ELR (cell line): ENCODE measurements around the gene TKTL1.
A peak's percentile ranks its signal among the peaks of the same experiment; 100 is the strongest.
"Not testable (repeated sequence)": the region's sequence is repeated elsewhere in the genome, so short reads cannot be mapped to it uniquely, and the experiment has no call there.

Experiments
- DNase-seq: peaks from one replicate; pipeline ENCODE4 v3.0.0-alpha.2; 2015; ENCODE audit warnings: low read depth

Gene TKTL1, protein sequence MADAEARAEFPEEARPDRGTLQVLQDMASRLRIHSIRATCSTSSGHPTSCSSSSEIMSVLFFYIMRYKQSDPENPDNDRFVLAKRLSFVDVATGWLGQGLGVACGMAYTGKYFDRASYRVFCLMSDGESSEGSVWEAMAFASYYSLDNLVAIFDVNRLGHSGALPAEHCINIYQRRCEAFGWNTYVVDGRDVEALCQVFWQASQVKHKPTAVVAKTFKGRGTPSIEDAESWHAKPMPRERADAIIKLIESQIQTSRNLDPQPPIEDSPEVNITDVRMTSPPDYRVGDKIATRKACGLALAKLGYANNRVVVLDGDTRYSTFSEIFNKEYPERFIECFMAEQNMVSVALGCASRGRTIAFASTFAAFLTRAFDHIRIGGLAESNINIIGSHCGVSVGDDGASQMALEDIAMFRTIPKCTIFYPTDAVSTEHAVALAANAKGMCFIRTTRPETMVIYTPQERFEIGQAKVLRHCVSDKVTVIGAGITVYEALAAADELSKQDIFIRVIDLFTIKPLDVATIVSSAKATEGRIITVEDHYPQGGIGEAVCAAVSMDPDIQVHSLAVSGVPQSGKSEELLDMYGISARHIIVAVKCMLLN

DNA sequence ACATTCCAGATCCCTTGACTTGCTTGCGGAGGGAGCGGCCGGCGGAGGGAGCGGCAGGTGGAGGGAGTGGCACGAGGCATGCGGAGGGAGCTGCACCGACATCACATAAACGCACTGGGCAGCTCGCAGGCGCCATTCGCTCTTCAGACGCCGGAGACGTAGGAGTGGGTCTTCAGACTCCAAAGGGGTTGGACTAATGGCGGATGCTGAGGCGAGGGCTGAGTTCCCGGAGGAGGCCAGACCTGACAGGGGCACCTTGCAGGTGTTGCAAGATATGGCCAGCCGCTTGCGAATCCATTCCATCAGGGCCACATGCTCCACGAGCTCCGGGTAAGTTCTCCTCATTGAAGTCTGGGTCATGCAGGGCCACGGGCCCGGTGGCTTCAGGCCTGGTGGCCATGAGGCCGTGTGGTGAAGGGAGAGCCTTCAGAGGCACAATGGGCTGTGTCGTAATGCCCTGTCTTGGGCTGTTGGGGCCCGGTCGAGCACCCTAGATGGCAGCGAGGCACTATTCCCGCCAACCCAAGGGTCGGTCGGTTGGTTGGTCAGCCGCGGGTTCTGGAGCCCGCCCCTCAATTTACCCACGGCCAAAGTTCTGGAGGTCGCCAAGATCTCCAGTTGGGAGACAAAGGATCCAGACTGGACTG lies at the start of gene TKTL1:
Gene TKTL1 (plus strand): TSS at position 132 of the 647 bp plus-strand sequence. CDS start 65 bp downstream, at position 197.
- DNase-seq = no peak

DNA sequence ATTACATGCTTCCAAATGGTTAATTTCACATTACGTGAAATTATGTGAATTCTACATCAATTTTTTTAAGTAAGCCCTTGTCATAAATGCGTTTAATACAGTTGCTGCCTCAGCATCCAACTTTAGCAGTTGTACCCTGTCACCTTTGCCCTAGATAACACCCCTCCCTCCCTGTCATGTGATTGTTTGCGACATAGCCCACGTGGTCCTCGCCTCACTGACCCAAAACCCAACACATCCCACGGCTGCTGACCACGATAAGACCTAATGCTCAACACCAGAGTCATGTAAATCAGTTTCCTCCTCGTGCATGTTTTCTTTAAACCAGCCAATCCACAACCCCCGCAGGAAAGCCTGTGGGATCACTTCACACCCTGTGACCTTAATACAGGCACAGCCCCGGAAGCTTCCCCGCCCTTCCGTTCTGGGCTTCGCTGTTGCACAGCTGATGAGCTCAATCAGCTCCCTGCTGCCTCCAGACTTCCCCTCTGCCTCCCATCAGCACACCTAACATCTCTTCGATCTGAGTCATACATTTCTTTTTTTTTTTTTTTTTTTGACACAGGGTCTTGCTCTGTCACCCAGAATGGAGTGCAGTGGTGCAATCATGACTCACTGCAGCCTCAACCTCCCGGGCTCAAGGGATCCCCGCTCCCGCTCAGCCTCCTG lies 48.1 kb upstream of the TKTL1 start:
- DNase-seq = not testable (repeated sequence)

DNA sequence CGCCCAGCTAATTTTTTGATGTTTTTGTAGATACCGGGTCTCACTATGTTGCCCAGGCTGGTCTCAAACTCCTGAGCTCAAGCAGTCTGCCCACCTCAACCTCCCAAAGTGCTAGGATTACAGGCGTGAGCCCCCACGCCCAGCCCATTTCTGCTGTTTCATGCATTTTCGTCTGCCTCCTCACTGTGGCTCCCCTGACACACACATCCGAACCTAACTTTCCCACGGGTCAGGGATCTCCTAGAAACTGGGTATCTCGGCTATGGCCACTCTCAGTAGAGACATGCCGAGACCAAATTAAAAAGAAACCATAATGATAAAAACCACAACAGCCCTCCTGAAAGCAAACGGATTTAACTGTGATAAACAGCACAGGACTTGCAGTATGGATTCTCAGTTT lies 47.5 kb upstream of the TKTL1 start:
- not testable (repeated sequence) for DNase-seq

DNA sequence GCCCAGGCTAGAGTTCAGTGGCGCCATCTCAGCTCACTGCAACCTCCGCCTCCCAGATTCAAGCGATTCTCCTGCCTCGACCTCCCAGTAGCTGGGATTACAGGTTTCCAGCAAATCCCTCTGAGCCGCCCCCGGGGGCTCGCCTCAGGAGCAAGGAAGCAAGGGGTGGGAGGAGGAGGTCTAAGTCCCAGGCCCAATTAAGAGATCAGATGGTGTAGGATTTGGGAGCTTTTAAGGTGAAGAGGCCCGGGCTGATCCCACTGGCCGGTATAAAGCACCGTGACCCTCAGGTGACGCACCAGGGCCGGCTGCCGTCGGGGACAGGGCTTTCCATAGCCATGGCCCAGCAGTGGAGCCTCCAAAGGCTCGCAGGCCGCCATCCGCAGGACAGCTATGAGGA lies 38.3 kb upstream of the TKTL1 start, which contains the start of gene OPN1MW3:
Gene OPN1MW3 (plus strand): TSS at position 301 of the 400 bp plus-strand sequence. CDS start 38 bp downstream, at position 339.
- not testable (repeated sequence) for DNase-seq

DNA sequence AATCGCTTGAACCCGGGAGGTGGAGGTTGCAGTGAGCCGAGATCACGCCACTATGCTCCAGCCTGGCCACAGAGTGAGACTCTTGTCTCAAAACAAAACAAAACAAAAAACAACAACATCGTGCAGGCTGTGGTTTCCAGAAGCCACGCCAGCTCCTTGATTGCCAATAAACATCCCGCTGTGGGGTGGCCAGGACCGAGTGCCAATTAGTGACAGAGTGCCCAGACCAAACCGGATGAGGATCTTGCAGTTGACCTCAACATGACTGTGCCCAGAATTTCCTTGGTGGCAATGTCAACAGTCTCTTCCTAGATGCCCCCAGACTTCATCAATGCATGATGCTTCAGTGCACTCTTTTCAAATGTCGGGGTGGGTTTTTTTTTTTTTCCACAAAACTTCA lies 36.9 kb upstream of the TKTL1 start:
- DNase-seq = not testable (repeated sequence)

DNA sequence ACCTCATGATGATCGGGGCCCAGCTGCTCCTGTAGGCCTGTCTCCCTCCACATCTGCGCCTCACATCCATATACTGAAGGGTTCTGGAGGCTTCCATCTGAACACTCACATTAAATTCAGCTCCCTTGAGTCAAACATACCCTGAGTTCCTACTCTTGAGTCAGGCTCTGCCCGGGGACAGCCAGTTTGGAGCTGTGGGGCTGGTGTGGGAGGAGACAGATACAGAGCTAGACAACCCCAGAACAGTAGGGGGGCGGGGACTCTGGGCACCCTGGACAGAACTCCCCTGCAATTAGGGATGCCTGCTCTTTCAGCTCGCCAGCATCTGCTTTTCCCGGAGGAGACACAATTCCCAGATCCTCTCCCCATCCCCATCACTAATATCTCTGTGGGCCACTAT lies 32.5 kb upstream of the TKTL1 start:
- DNase-seq = not testable (repeated sequence)

DNA sequence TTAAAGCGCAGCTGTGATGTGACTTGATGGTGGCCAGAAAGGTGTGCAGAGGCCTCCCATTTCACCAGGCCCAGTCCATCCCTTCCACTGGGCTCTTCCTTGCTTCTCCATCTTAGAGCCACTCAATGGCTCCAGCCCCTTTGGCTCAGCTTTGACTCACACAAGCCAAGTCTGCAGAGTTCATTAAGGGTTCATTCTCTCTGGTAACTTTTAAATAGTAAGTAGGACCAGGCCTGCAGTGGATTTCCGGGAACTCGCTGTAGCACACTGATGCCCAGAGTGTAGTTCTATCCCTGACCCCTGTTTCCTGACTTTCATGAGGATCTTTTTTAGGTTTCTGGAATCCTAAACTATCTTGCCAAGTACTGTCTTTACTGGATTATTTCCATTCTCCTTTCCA lies 26.4 kb upstream of the TKTL1 start:
- not testable (repeated sequence) for DNase-seq

DNA sequence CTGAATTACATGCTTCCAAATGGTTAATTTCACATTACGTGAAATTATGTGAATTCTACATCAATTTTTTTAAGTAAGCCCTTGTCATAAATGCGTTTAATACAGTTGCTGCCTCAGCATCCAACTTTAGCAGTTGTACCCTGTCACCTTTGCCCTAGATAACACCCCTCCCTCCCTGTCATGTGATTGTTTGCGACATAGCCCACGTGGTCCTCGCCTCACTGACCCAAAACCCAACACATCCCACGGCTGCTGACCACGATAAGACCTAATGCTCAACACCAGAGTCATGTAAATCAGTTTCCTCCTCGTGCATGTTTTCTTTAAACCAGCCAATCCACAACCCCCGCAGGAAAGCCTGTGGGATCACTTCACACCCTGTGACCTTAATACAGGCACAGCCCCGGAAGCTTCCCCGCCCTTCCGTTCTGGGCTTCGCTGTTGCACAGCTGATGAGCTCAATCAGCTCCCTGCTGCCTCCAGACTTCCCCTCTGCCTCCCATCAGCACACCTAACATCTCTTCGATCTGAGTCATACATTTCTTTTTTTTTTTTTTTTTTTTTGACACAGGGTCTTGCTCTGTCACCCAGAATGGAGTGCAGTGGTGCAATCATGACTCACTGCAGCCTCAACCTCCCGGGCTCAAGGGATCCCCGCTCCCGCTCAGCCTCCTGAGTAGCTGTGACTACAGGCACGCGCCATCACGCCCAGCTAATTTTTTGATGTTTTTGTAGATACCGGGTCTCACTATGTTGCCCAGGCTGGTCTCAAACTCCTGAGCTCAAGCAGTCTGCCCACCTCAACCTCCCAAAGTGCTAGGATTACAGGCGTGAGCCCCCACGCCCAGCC lies 10.9 kb upstream of the TKTL1 start:
- DNase-seq = not testable (repeated sequence)

DNA sequence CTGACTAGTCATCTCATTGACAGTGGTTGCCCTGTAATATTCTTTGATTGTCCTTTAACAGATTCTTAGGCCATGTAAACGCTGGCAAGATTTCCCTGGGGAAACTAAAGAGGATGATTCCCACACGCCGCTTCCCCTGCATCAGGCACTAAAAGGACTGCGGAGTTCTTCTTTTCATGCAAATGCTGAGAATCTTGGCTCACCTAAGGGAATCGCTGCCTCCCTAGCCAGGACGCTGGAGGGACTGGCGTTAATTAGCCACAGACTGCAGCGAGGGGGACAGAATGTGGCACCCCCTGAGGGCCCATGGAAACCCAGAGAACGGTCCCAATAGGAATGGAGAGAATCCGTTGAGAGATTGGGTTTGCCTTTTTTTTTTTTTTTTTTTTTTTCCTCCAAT lies 9.2 kb upstream of the TKTL1 start:
- not testable (repeated sequence) for DNase-seq

DNA sequence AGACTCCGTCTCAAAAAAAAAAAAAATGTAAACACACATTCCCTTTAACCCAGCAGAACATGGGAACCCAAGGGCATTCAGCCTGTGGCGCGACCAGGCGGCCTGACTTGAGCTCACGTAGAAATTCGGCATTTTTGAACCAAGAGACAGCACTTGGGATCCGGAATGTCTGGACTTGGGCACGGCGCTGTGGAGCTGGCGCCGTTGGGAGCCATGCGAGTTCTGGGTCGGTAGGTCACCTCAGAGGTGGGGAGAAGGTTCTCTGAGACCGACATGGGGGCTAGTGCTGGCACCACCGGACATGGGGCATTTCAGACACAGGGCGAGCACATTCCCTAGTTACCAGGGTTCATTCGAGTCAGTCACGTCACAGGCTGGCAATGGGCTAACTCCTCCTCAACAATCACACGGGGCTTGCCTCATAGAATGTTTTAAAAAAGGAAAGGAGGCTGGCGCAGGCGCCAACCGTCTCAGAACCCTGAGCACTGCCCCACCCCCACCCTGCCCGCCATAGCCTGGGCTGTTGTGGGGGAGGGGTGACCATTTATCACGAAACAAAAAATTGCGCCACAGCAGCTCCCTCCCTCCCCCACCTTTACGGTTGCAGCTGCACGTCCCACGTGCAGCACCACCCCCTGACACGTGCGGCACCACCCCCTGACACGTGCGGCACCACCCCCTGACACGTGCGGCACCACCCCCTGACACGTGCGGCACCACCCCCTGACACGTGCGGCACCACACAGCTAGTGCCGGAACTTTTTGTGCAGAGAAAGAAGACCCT lies 612 bp upstream of the TKTL1 start, which contains the start of gene TEX28:
Gene TEX28 (minus strand): TSS at position 334 of the 784 bp plus-strand sequence. CDS start 3,007 bp downstream, outside the sequence.
- no peak for DNase-seq

DNA sequence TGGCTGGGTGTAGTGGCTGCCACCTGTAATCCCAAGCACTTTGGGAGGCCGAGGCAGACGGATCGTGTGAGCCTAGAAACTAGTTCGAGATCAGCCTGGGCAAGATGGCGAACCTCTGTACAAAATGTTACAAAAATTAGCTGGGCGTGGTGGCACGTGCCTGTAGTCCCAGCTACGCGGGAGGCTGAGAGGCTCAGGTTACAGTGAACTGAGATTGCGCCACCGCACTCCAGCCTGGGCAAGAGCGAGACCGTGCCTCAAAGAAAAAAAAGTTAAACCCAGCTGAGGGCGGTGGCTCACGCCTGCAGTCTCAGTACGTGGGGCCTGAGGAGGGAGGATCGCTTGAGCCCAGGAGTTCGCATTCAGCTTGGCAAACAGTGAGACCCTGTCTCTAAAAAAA lies 1.1 kb downstream of the TKTL1 start:
- DNase-seq = no peak

DNA sequence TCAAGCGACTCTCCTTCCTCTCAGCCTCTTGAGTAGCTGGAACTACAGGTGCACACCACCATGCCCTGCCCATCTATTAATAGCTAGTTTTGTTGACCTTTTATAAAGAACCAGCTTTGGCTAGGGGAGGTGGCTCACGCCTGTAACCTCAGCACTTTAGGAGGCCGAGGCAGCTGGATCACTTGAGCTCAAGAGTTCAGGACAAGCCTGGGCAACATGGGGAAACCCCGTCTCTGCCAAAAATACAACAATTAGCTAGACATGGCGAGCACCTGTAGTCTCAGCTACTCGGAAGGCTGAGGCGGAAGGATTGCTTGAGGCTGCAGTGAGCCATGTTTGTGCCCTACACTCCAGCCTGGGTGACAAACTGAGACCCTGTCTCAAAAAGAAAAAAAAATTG lies 2.7 kb downstream of the TKTL1 start:
- DNase-seq = no peak

DNA sequence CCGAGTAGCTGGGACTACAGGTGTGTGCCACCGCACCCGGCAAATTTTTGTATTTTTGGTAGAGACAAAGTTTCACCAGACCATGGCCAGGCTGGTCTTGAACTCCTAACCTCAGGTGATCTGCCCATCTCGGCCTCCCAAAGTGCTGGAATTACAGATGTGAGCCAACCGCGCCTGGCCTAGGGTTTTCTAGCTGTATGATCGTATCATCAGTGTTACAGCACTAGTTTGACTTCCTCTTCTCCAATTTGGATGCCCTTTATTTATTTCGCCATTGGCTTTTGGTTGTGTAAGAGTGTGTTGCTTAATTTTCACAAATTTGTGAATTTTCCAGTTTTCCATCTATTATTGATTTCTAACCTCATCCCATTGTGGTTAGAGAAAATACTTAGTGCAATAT lies 5.2 kb downstream of the TKTL1 start:
- DNase-seq = no peak

DNA sequence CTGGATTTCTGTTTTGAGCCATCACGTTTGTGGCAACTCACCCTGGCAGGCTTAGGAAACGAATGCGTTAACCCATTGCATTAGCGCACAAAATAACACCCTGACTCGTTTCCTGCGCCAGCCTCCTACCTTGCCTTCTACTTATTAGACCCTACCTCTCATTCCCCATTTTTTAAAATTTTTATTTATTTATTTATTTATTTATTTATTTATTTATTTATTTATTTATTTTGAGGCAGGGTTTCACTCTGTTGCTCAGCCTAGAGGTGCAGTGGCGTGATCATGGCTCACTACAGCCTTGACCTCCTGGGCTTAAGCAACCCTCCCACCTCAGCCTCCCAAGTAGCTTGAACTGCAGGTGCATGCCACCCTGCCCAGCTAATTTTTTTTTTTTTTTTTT lies 7.4 kb downstream of the TKTL1 start:
- DNase-seq = not testable (repeated sequence)

DNA sequence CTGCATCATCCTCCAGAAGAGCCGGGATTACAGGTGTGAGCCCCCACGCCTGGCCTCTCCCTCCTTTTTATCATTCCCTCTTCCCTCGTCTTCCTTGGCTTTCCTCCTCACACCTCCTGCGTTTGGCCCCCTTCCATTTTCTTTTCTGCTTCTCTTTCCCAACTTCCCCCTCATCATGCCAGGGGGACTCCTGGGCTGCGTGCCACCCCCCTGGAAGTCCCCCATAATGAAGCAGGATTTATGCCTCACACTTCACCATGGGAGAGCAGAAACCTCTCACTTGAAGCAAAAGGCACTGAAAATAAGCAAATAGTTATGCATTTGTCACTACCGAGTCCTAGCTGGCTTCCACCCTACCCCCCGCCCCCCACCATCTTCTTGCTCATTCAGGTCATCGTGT lies 7.9 kb downstream of the TKTL1 start:
- no peak for DNase-seq

DNA sequence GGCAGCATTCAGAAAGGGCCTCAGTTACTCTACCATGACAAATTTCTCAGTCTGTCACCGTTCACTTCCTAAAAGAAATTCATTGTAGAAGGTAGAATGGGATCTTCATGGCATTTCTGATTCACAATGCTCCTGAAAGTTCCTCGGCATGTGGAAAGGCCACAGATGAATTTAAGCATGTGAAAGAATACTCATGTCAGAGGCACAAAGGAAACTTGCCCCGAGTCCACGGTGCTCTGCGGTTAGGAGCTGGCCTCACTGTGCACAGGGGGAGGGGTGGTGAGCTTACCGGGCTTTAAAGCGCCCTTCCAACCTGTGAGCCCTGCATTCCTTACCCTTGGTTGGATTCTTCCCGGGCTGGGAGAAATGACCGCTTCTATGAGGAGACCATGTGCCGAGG lies 9.3 kb downstream of the TKTL1 start:
- no peak for DNase-seq

DNA sequence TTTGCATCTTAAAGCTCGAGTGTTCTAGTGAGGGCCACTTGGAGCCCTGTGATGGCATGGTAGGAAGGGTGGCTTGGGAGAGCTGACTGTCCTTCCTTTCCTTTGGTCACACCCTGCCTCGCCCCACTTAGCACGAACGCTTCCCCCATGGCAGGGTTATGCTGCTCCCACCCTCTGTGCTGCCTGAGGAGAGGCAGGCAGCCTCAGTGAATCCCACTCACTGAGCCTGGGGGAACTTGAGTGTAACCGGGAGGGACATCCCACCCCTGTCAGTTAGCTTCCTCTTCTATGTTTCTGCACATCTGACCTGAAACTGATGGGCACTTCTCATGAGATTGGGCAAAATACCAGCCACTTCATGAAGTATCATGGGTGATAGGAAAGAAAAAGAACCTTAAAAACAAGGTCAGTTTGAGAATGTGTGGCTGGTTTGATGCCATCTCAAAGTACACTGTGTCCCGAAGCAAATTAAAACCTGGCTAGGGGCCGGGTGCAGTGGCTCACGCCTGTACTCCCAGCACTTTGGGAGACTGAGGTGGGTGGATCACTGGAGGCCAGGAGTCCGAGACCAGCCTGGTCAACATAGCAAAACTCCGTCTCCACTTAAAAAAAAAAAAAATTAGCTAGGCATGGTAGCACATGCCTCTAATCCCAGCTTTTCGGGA lies 10.1 kb downstream of the TKTL1 start:
- DNase-seq = no peak

DNA sequence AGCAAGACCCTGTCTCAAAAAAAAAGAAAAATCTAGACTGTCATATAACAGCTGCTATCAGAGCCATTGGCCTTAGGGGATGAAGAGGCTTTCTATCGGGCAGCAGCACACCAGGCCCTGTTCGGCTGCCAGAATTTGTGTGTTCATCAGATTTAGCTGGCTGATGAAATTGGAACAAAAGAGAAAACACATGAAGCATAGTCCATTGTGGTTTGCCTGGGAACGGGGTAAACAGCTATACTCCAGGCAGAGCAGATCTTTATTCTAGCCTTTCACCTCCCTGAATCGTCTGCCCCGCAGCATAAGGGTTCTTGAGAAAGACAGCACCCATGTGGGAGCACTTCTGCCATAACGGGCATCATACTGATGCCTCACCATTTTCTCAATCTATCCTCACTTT lies 11.6 kb downstream of the TKTL1 start:
- no peak for DNase-seq

DNA sequence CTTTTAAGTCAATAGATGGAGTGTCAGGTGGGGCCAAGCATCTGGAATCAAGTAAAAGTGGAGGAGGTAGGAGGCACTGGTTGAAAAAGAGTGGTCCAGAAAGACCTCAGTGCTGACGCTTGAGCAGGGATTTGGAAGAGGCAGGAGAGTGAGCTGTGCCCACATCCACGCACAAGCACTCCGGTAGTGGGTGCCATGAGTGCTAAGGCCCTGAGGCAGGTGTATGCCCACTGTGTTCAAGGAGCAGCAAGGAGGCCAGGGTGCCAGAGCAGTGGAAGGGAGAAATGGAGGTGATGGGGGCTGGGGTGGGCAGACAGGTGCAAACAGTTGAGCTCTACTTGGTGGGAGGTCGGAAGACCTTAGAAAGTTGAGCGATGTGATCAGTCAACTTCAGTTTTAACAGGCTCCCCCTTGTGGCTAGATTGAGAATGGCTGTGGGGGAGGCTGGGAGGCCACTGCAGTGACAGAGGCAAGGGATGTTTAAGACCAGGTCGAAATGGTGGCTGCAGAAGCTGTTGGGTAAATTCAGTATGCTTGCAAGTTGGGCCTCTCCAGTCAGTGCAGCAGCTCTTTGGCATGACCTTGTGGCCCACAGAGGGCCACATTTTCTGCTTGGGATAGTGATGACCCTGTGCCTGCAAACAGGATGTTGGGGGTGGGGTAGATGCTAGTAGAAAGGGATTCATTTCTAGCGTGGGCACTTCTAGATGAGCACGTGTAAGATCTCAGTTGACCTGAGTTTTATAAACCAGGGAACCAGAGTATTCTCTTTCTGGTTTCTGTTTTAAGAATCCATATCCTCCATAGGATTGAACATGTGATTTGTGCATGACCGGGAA lies 12.7 kb downstream of the TKTL1 start:
- peak; percentile 62 for DNase-seq
